HG03025 (cell line): ENCODE results near the gene CCNT2.
A peak's percentile ranks its signal among the peaks of the same experiment; 100 is the strongest.
"Not testable (repeated sequence)": the region's sequence is repeated elsewhere in the genome, so short reads cannot be mapped to it uniquely, and the experiment has no call there.

Experiments
- ATAC-seq: cut with Tn5 transposase; IDR thresholded peaks from one replicate; pipeline ENCODE4 v1.9.1; 2021; ENCODE audit warnings: mild to moderate bottlenecking, moderate library complexity; ENCODE audit not compliant: unreplicated experiment, low FRiP score

CCNT2 gene

GRCh38 chr2:134917888-134918525 is 615 bp upstream of the CCNT2 start:
- ATAC-seq = peak; percentile 75

- no peak for ATAC-seq
These were observed 954 bp downstream of the CCNT2 start for GRCh38 chr2:134919341-134920210.

DNA sequence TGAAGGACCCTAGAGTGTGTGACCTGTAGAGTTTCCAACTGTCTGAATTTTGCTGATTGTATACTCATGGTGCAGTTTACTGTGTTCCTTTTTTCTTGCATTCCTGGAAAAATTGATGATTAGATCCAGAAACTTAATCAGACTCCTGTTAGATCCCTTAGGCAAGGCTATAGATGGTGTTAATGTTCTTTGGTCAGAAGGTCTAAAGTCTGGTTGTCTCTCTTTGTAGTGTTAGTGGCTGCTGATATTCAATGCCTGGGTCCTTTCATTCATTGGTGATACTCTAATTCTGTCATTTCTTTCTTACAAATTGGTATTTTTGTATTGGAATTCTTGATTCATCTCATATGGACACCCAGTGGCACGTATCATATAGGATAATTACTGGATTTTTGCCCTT is 6.3 kb downstream of the CCNT2 start:
- ATAC-seq = no peak

DNA sequence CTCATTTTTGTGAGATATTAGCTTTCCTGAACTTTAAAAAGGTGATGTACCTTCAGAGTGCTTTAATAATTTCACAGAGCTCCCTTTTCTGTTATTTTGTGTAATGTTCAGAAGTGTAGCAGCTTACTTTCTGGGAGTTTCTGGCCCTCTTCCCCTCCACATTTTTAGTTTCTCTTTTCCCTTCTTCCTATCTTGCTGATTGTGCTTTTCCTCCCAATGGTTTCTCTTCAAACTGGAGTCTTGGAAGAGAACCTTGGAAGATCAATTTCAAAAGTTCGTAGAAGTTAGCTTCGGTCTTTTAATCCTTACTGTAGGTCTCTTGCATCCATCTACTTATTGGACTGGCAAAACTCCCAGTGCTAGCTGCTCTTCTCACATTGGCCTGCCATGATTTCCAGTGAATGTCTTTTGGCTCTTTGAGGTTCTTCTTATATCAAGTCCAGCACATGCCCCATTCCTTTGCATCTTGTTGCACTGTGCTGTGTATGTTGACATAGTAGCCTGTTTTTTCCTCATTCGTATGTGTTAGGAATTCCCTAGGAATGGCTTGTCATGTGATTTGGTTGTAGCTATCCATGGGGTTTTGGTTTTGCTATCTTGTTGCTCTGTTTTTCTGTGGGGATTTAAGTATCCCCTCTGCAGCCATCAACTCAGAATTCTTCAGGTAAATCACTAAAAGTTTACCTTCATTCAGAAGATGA is 7.8 kb downstream of the CCNT2 start:
- ATAC-seq = no peak

DNA sequence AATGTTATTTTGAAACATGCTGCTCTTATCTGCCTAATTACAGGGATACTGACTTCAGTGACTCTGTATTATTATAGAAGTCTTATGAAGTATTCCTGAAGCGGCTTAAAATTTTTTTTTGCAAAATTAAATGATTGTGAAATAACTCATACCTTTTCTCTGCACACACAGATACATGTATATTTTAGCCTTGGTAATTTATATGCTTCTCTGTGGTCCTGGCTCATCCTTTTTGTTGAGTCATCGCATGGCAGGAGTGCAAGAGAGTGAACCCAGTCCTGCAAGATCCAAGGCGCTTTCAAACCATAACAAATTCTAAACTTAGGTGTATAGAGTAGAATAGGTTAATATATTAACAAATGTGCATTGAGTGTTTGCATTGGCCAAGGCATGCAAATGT is 8.6 kb downstream of the CCNT2 start:
- no peak for ATAC-seq

DNA sequence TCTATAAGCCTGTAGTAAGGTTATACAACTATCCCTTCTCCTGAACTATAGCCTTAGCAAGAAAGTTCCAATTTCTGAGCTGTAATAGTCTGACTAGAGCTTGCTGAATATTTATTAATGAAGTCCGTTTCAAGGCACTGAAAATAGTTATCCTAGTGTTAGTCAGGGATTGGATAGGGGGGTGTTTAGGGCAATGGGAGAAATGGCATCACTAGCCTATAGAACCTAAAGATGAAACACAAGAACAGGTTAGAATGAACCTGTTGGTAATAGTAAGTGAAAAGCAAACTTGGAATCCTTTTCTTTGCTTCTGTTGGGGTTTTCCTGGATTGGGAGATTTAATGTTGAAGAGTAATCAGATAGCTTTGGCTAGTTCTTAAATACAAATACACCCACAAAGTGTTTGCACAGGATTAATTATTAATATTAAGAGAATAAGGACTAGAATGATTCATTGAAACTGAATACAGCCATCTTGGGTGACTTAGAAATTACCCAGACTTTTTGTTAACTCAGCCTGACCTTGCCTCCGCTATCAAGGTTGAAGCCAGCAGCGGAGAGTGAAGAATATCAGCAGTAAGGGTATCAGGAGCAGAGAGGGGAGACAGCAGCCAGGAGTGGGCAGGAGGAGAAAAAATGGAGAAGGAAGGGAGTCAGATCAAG is 14.4 kb downstream of the CCNT2 start:
- no peak for ATAC-seq

GRCh38 chr2:134933732-134934131 is 15.1 kb downstream of the CCNT2 start:
- ATAC-seq = no peak

DNA sequence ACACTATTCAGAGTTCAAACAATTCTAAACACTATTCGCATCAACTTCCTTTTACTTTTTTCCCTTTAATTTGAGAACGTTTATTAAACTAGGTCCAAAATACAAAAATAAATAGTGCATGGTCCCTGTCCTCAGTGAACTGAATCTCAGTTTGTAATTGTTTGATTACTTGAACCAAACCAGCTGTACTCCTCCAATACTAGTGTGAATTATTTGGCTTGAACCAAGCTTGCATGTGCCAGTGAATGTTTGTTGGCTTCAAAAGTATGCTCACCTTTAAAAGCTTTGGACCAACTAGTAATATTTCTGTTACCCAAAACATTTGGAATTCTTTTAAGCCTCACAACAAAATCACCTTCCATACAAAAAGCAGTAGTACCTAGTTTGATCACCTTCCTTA is 15.5 kb downstream of the CCNT2 start:
- ATAC-seq = no peak

DNA sequence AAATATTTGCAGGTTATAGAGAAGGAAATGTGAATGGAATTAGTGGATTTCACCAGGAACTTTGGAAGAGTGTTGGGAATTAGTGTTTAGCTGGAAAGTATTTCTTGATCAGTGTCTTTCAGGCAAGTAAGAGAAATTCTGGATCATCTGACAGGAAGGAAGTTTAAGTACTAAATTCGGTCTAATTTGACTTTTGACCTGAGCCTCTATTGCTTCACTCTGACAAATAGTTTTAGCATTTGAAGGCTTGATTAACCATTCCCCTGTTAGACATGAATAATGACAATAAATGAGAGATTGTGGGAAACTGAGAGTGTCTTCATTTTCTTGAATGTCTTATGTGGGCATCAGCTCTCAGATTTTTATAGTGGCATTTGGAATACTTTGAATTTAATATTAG is 16.0 kb downstream of the CCNT2 start:
- no peak for ATAC-seq

DNA sequence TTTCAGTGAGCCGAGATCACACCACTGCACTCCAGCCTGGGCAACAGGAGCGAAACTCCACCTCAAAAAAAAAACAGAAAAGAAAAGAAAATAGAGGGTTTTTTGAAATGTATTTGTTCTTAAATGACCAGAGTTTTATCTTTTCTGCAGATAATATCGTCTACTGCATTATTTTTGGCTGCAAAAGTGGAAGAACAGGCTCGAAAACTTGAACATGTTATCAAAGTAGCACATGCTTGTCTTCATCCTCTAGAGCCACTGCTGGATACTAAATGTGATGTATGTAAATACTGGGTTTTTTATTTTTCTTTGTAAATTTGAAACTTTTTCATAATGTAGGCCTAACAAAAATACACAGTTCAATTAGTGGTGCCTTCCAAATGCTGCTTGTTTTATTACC is 18.1 kb downstream of the CCNT2 start:
- no peak for ATAC-seq

GRCh38 chr2:134943540-134943939 is 24.9 kb downstream of the CCNT2 start:
- ATAC-seq = peak; percentile 77

DNA sequence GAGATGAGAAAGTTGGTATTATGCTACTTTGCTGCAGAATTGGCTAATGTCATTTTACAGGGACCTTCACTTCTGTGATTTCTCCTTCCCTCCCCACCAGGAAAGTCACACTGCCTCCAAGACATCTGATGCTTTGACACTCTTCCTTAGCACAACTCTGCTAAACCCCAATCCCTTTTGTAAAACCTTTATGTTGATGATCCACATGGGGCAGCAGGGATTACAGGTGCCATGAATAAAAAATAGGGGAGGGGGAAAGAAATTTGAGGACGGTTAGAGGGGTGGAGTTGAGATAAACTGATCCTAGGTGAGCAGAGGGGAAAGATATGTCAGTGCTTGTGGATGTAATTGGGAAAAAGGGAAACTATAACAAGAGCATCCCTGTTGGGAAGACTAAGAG is 26.4 kb downstream of the CCNT2 start:
- ATAC-seq = no peak

GRCh38 chr2:134946073-134946472 is 27.5 kb downstream of the CCNT2 start:
- ATAC-seq = no peak

GRCh38 chr2:134949981-134950708 is 31.5 kb downstream of the CCNT2 start:
- no peak for ATAC-seq

- no peak for ATAC-seq
These were observed 32.3 kb downstream of the CCNT2 start for GRCh38 chr2:134950886-134951285.

DNA sequence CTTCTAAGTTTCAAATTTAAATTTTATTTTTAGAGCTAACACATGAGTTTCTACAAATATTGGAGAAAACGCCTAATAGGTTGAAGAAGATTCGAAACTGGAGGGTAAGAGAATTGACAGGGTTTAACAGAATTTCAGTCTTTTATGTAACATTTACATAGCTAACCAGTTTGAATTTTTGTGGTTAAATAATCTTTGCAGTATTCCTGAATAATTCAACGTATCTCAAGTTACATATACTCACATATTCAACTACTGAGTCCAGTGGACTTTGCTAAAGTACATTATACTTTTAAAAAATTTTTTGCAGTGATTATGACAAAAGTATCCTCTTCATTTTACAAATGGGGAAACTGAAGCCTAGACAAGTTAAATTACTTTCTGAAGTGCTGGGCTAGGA is 34.0 kb downstream of the CCNT2 start:
- no peak for ATAC-seq

DNA sequence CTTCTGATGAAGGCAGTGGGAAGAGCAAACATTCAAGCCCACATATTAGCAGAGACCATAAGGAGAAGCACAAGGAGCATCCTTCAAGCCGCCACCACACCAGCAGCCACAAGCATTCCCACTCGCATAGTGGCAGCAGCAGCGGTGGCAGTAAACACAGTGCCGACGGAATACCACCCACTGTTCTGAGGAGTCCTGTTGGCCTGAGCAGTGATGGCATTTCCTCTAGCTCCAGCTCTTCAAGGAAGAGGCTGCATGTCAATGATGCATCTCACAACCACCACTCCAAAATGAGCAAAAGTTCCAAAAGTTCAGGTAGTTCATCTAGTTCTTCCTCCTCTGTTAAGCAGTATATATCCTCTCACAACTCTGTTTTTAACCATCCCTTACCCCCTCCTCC is 35.4 kb downstream of the CCNT2 start:
- no peak for ATAC-seq

GRCh38 chr2:134955744-134956143 is 37.1 kb downstream of the CCNT2 start:
- no peak for ATAC-seq

GRCh38 chr2:134957477-134957876 is 38.9 kb downstream of the CCNT2 start:
- no peak for ATAC-seq

DNA sequence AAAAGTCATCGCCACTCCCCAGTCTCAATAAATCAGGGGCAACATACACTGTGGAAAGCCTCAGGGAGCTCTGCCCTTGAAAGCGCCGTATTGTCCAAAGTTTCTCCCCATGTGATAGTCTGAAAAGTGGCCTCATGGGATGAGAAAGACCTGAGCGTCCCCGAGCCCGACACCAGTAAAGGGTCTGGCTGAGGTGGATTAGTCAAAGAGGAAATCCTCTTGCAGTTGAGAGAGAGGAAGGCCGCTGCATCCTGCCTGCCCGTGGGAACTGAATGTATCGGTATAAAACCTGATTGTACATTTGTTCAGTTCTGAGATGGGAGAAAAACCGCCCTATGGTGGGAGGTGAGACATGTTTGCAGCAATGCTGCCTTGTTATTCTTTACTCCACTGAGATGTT is 48.5 kb downstream of the CCNT2 start:
- not testable (repeated sequence) for ATAC-seq
